Tibial nerve (tissue), 3 donors: ENCODE measurements around the gene RBM33.

ENCODE experiments used
- POLR2A ChIP-seq, 2 donors: fragments of 450-650 bp; IDR thresholded peaks; one replicate each; pipeline ENCODE4 v1.6.1; 2017; ENCODE audit warnings: antibody characterized with exemption in 2 of 2, mild to moderate bottlenecking in 2 of 2, moderate library complexity in 2 of 2
- TF ChIP-seq, protein P1 (sequence below), 5 experiments: fragments of 200-600 bp in 3 of 5; fragments of 450-650 bp in 2 of 5; sonication (generic) in 3 of 5; IDR thresholded peaks; one replicate each; pipeline ENCODE4 v1.5.1; 2016 to 2019; ENCODE audit warnings: antibody characterized with exemption in 5 of 5, mild to moderate bottlenecking in 3 of 5, moderate library complexity in 2 of 5

DNA sequence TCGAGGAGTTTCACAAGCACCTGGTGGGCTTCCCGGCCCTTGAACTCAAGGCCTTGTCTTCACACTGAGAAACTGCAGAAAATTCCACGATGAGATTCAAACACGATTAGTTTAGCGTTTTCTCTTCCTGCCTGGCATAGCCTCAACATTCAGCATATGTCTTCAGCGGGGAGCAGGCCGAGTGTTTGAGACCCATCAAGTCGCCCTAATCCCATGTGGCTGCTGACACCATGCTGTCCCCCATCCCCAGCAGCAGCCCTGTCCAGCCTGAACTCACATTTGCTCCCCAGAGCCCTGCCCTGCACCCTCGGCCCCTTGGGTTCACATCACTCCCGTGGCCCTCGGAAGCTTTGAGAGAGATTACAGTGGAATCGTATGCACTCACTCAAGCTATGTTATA lies 35.3 kb upstream of the RBM33 start:
- no peak for TF ChIP-seq POLR2A (IDR thresholded peaks at IDR 0.05)
- TF ChIP-seq, protein P1, sequence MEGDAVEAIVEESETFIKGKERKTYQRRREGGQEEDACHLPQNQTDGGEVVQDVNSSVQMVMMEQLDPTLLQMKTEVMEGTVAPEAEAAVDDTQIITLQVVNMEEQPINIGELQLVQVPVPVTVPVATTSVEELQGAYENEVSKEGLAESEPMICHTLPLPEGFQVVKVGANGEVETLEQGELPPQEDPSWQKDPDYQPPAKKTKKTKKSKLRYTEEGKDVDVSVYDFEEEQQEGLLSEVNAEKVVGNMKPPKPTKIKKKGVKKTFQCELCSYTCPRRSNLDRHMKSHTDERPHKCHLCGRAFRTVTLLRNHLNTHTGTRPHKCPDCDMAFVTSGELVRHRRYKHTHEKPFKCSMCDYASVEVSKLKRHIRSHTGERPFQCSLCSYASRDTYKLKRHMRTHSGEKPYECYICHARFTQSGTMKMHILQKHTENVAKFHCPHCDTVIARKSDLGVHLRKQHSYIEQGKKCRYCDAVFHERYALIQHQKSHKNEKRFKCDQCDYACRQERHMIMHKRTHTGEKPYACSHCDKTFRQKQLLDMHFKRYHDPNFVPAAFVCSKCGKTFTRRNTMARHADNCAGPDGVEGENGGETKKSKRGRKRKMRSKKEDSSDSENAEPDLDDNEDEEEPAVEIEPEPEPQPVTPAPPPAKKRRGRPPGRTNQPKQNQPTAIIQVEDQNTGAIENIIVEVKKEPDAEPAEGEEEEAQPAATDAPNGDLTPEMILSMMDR (IDR thresholded peaks at IDR 0.05): no peak
